ENCODE data around the gene CEP63. TPM values are rescaled to one million over a fixed set of nuclear protein-coding genes. Genes with fewer than 3 reads are reported as not detected.
A peak's percentile ranks its signal among the peaks of the same experiment; 100 is the strongest.
"Not testable (repeated sequence)": the region's sequence is repeated elsewhere in the genome, so short reads cannot be mapped to it uniquely, and the experiment has no call there.

Gene CEP63
- total RNA-seq, 1 donor from 2014 or later, result 22.1 TPM

GRCh38 chr3:134543113-134543512 lies 57.3 kb downstream of the CEP63 start:
- Histone ChIP-seq H3K27me3 (no peaks in the 10 kb centered on the region), H3K27ac (no peak overlapping the region), H3K36me3 (peaks cover 38% of the 10 kb centered on the region), H3K9me3 (no peaks in the 10 kb centered on the region), H3K4me3 (no peak overlapping the region), H3K4me1 (no peaks in the 10 kb centered on the region)
- peak; percentile 54 for ATAC-seq
- no peak for TF ChIP-seq CTCF (IDR thresholded peaks at IDR 0.05)
- intact Hi-C loops (cut with DNase I), result no loop called here
- DNase-seq, result no peak

GRCh38 chr3:134544316-134544715 lies 58.5 kb downstream of the CEP63 start:
- no peaks in the 10 kb centered on the region for H3K27me3 ChIP-seq
- H3K9me3 ChIP-seq, result no peaks in the 10 kb centered on the region
- no peak for DNase-seq
- no peak overlapping the region for H3K4me3 ChIP-seq
- TF ChIP-seq CTCF (IDR thresholded peaks at IDR 0.05), result no peak
- no peak overlapping the region for H3K27ac ChIP-seq
- ATAC-seq, result peak; percentile 34
- no peaks in the 10 kb centered on the region for H3K4me1 ChIP-seq
- H3K36me3 ChIP-seq, result peaks cover 43% of the 10 kb centered on the region
- intact Hi-C loops (cut with DNase I), result no loop called here

DNA sequence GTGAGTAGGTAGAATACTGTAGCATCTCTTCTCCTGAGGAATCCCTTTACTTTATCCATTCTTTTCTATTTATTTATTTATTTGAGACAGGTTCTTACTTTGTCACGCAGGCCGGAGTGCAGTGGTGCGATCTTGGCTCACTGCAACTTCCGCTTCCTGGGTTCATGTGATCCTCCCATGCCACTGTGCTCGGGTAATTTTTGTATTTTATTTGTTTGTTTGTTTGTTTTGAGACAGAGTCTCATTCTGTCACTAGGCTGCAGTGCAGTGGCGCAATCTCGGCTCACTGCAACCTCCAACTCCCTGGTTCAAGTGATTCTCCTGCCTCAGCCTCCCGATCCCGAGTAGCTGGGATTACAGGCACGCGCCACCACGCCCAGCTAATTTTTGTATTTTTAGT lies 58.9 kb downstream of the CEP63 start:
- H3K36me3 ChIP-seq, result peaks cover 48% of the 10 kb centered on the region
- H3K27ac ChIP-seq; H3K4me1 ChIP-seq; intact Hi-C loops (cut with DNase I); DNase-seq; H3K27me3 ChIP-seq; H3K4me3 ChIP-seq; H3K9me3 ChIP-seq: not testable (repeated sequence)
- peak; percentile 42 for ATAC-seq

DNA sequence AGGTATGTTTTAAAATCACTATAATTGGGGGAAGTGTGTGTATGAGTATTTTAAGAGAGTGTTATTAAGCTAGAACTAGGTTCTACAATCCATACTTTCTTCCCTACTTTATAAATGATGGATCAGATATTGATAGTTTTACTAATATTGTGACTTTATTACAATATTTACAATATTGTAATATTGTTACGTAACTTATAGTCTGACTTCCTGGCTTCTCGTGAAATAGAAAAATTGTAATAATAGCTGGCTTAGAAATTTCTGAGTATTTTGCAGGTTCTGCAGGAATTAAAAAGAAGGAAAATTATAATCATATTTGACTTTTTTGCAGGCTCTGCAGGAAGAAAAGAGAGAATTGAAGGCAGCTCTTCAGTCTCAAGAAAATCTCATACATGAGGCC lies 60.0 kb downstream of the CEP63 start:
- Histone ChIP-seq H3K27ac (no peak overlapping the region), H3K27me3 (no peaks in the 10 kb centered on the region), H3K4me1 (no peaks in the 10 kb centered on the region), H3K36me3 (peaks cover 54% of the 10 kb centered on the region), H3K9me3 (no peaks in the 10 kb centered on the region), H3K4me3 (no peak overlapping the region)
- no peak for DNase-seq
- no peak for ATAC-seq
- no peak for TF ChIP-seq CTCF (IDR thresholded peaks at IDR 0.05)
- intact Hi-C loops (cut with DNase I), result no loop called here

DNA sequence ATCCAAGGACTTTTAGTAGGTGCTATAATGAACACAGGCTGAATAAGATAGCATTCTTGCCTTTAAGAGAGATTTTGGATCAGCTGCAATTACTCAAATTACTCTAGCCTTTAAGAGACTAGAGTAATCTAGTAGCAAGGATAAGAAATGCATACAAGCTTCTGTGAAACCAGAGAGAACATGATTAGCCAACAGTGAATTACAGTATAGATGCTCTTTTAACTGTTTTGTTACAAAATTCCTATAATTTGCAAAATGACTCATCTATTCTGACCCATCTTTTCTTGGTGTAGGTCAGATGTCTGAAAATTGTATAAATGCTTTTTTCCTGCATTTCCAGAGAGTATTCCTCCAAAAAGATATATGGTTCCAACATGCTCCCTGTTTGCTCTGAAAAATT lies 66.9 kb downstream of the CEP63 start:
- no peak overlapping the region for H3K27ac ChIP-seq
- intact Hi-C loops (cut with DNase I), result no loop called here
- ATAC-seq, result no peak
- no peak for TF ChIP-seq CTCF (IDR thresholded peaks at IDR 0.05)
- no peaks in the 10 kb centered on the region for H3K9me3 ChIP-seq
- H3K36me3 ChIP-seq, result peaks cover 55% of the 10 kb centered on the region
- H3K4me1 ChIP-seq, result no peaks in the 10 kb centered on the region
- no peak for DNase-seq
- no peaks in the 10 kb centered on the region for H3K27me3 ChIP-seq
- no peak overlapping the region for H3K4me3 ChIP-seq

DNA sequence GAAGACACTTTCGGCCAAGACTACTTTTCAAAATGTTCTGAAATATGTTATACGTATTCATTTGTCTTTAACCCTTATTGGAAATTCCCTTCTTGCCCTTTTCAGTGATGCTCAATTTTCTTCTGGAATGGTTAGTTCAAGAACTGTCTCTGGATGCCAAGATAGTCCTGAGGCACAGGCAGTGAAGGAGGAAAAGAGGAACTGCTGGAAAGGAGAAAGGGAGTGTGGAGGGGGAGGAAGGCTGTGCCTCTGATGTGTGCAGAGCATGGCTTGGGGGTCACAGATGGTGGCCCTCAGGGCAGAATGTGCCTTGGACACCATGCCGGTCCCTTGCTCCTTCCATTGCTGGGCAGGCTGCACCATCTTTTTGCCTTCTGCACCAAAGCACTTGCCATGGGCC lies 73.7 kb downstream of the CEP63 start:
- H3K9me3 ChIP-seq, result no peaks in the 10 kb centered on the region
- DNase-seq, result no peak

More for the DNA sequence above, 73.7 kb downstream of the CEP63 start:
- H3K36me3 ChIP-seq, result peaks cover 14% of the 10 kb centered on the region
- intact Hi-C loops (cut with DNase I), result no loop called here
- H3K27me3 ChIP-seq, result no peaks in the 10 kb centered on the region
- no peaks in the 10 kb centered on the region for H3K4me1 ChIP-seq
- TF ChIP-seq CTCF (IDR thresholded peaks at IDR 0.05), result no peak
- H3K4me3 ChIP-seq, result no peak overlapping the region
- H3K27ac ChIP-seq, result no peak overlapping the region
- ATAC-seq, result no peak

Measured in upper lobe of right lung (tissue), 1 donor.